GM23338 (cell line): ENCODE results near the gene TMEM61. TPM values are rescaled to one million over a fixed set of nuclear protein-coding genes. Genes with fewer than 3 reads are reported as not detected.

Source experiments
- ATAC-seq: fragments of 200-7000 bp; cut with Tn5 transposase; 3 replicates; pipeline ENCODE4 v1.9.1; 2020
- DNase-seq: peaks from one replicate; pipeline ENCODE4 v3.0.0-alpha.2; 2015; ENCODE audit warnings: low spot score
- H2AFZ ChIP-seq: fragments of 200-600 bp; sonication (generic); 2 replicates; pipeline ENCODE4 v1.8.0; 2016; ENCODE audit warnings: antibody characterized with exemption, mild to moderate bottlenecking, moderate library complexity
- H3F3A ChIP-seq: fragments of 200-600 bp; sonication (generic); replicated peaks from 2 replicates; pipeline ENCODE4 v1.8.0; 2017; ENCODE audit warnings: antibody characterized with exemption, mixed run types, low read depth
- H3K27ac ChIP-seq: fragments of 200-600 bp; sonication (generic); 2 replicates; pipeline ENCODE4 v1.6.1; 2016; ENCODE audit warnings: low read depth
- H3K27me3 ChIP-seq: fragments of 200-600 bp; sonication (generic); 2 replicates; pipeline ENCODE4 v1.8.0; 2016; ENCODE audit warnings: mild to moderate bottlenecking, mixed run types, moderate library complexity; ENCODE audit not compliant: insufficient read depth
- H3K36me3 ChIP-seq: fragments of 200-600 bp; sonication (generic); 2 replicates; pipeline ENCODE4 v1.8.0; 2016; ENCODE audit warnings: mild to moderate bottlenecking; ENCODE audit not compliant: insufficient read depth
- H3K4me1 ChIP-seq: fragments of 200-600 bp; sonication (generic); 2 replicates; pipeline ENCODE4 v1.8.0; 2016; ENCODE audit warnings: mild to moderate bottlenecking, moderate library complexity; ENCODE audit not compliant: insufficient read depth
- H3K4me2 ChIP-seq: fragments of 200-600 bp; sonication (generic); 2 replicates; pipeline ENCODE4 v1.7.1; 2017; ENCODE audit warnings: mixed run types
- H3K4me3 ChIP-seq: fragments of 200-600 bp; sonication (generic); 2 replicates; pipeline ENCODE4 v1.6.1; 2016; ENCODE audit warnings: mixed run types
- H3K79me2 ChIP-seq: fragments of 200-600 bp; sonication (generic); replicated peaks from 2 replicates; pipeline ENCODE4 v1.8.0; 2017; ENCODE audit warnings: mild to moderate bottlenecking; ENCODE audit not compliant: insufficient read depth
- H3K9me2 ChIP-seq: fragments of 200-600 bp; sonication (generic); 2 replicates; pipeline ENCODE4 v1.8.0; 2017; ENCODE audit not compliant: insufficient read depth
- H4K20me1 ChIP-seq: fragments of 200-600 bp; sonication (generic); replicated peaks from 2 replicates; pipeline ENCODE4 v1.8.0; 2017; ENCODE audit warnings: mild to moderate bottlenecking; ENCODE audit not compliant: insufficient read depth
- H3K27ac Mint-ChIP-seq: 2 replicates; pipeline ENCODE4 v1.8.0; 2020; ENCODE audit warnings: inconsistent platforms, mild to moderate bottlenecking, moderate library complexity, mixed read lengths
- H3K27me3 Mint-ChIP-seq: 3 replicates; pipeline ENCODE4 v1.8.0; 2022; ENCODE audit warnings: low read depth, mild to moderate bottlenecking, moderate library complexity, mixed read lengths, inconsistent platforms; ENCODE audit not compliant: insufficient read depth, poor library complexity
- H3K36me3 Mint-ChIP-seq: 3 replicates; pipeline ENCODE4 v1.8.0; 2021; ENCODE audit warnings: low read depth, mild to moderate bottlenecking, inconsistent platforms, moderate library complexity, mixed read lengths
- H3K4me1 Mint-ChIP-seq: 3 replicates; pipeline ENCODE4 v1.8.0; 2020; ENCODE audit warnings: mild to moderate bottlenecking, inconsistent platforms, mixed read lengths
- H3K4me3 Mint-ChIP-seq: 3 replicates; pipeline ENCODE4 v1.8.0; 2021; ENCODE audit warnings: moderate library complexity, mild to moderate bottlenecking, inconsistent platforms, mixed read lengths
- H3K9me3 Mint-ChIP-seq: 3 replicates; pipeline ENCODE4 v1.8.0; 2020; ENCODE audit warnings: moderate library complexity, mild to moderate bottlenecking, inconsistent platforms, mixed read lengths
- CREB1 ChIP-seq: fragments of 250-450 bp; sonication (Bioruptor Pico); IDR thresholded peaks from 2 replicates; pipeline ENCODE4 v1.5.0; 2020; ENCODE audit warnings: low read depth, mild to moderate bottlenecking, moderate library complexity
- CTCF ChIP-seq, 2 experiments: fragments of 200-600 bp in 1 of 2; sonication (generic) in 1 of 2; conservative IDR thresholded peaks; 2 replicates each; pipeline versions ENCODE4 v1.5.1 to v1.6.1; 2016 to 2017; ENCODE audit warnings: antibody characterized with exemption in 2 of 2, low read depth in 2 of 2, mild to moderate bottlenecking in 2 of 2, moderate library complexity in 1 of 2
- JUNB ChIP-seq: IDR thresholded peaks from one replicate; pipeline ENCODE4 v1.6.1; 2016; ENCODE audit warnings: antibody characterized with exemption; ENCODE audit not compliant: unreplicated experiment
- NANOG ChIP-seq: IDR thresholded peaks from 2 replicates; pipeline ENCODE4 v1.6.1; 2016; ENCODE audit warnings: antibody characterized with exemption, borderline replicate concordance
- POLR2AphosphoS5 ChIP-seq: IDR thresholded peaks from 2 replicates; pipeline ENCODE4 v1.6.1; 2016; ENCODE audit warnings: antibody characterized with exemption, low read depth
- REST ChIP-seq: IDR thresholded peaks from one replicate; pipeline ENCODE4 v1.6.1; 2018; ENCODE audit warnings: antibody characterized with exemption; ENCODE audit not compliant: unreplicated experiment
- STAT1 ChIP-seq: IDR thresholded peaks from one replicate; pipeline ENCODE4 v1.6.1; 2016; ENCODE audit warnings: antibody characterized with exemption; ENCODE audit not compliant: unreplicated experiment
- ZNF331 ChIP-seq: fragments of 250-450 bp; sonication (Bioruptor Pico); IDR thresholded peaks from 2 replicates; pipeline ENCODE4 v1.5.0; 2020; ENCODE audit warnings: low read depth, mild to moderate bottlenecking, moderate library complexity
- ZNF462 ChIP-seq: fragments of 250-450 bp; sonication (Bioruptor Pico); IDR thresholded peaks from 2 replicates; pipeline ENCODE4 v1.5.0; 2020; ENCODE audit warnings: mild to moderate bottlenecking, moderate library complexity
- polyA plus RNA-seq: library from polyadenylated mRNA; unstranded; fragments of >200 nt; fragmentation: Nextera tagmentation; extraction: Ambion mirVana; gene quantifications from 2 replicates; pipeline ENCODE4 v1.2.1, GENCODE V29; 2016
- total RNA-seq: library from RNA; depleted of rRNA; stranded (reverse); fragments of >200 nt; shearing (Covaris generic); gene quantifications from 2 replicates; pipeline ENCODE4 v1.2.3, GENCODE V29; 2014

The TMEM61 gene
- total and polyA plus RNA-seq, 2 experiments from 2014 or later = 2.0 to 3.6 TPM

- 0 out of 2 replicates have a peak, but pooled peaks cover 7% of the 10 kb centered on the region for H3K36me3 ChIP-seq
- H3K9me3 Mint-ChIP-seq = no peaks in the 10 kb centered on the region
- no peak overlapping the region; the same call in 2 of the 3 replicates for H3K4me3 Mint-ChIP-seq
- 0 out of 2 replicates have a peak overlapping the region, but pooled peaks have one; percentile 94 for H2AFZ ChIP-seq
- DNase-seq (no peak), ATAC-seq (no peak)
- TF ChIP-seq NANOG (no peak), ZNF331 (CRISPR knock-in tag) (no peak), POLR2AphosphoS5 (no peak), STAT1 (no peak), CTCF (conservative IDR thresholded peaks at IDR 0.05; ENCODE audit: low read depth in 2 of 2) (no peak), ZNF462 (no peak), JUNB (no peak), CREB1 (CRISPR knock-in tag) (no peak), REST (no peak)
- H3F3A ChIP-seq = 0 out of 2 replicates have a peak, but pooled peaks cover 4% of the 10 kb centered on the region
- peak overlapping the region; percentile 70; the same call in 1 of the 2 replicates for H3K27ac ChIP-seq
- no peaks in the 10 kb centered on the region for H3K9me2 ChIP-seq
- no peak overlapping the region for H3K27ac Mint-ChIP-seq
- H3K4me3 ChIP-seq = peak overlapping the region; percentile 91
- H4K20me1 ChIP-seq = peaks cover 26% of the 10 kb centered on the region
- H3K4me1 Mint-ChIP-seq = peaks cover 31% of the 10 kb centered on the region
- H3K36me3 Mint-ChIP-seq = peaks cover 9% of the 10 kb centered on the region; the same call in 2 of the 3 replicates
- H3K27me3 ChIP-seq = peaks cover 37% of the 10 kb centered on the region
- peaks cover 51% of the 10 kb centered on the region for H3K79me2 ChIP-seq
- peak overlapping the region; percentile 94 for H3K4me2 ChIP-seq
- H3K27me3 Mint-ChIP-seq = peaks cover 38% of the 10 kb centered on the region
- H3K4me1 ChIP-seq = peaks cover 50% of the 10 kb centered on the region
These were observed 58.1 kb downstream of the TMEM61 start for GRCh38 chr1:55038552-55038838.
